IMR-90 (cell line): Measurements from ENCODE around the gene CDK5. TPM values are rescaled to one million over a fixed set of nuclear protein-coding genes. Genes with fewer than 3 reads are reported as not detected.
"Not testable (repeated sequence)": the region's sequence is repeated elsewhere in the genome, so short reads cannot be mapped to it uniquely, and the experiment has no call there.

Experiments
- ATAC-seq: fragments of 200-7000 bp; cut with Tn5 transposase; 2 replicates; pipeline ENCODE4 v1.9.1; 2020; ENCODE audit warnings: low read depth, mild to moderate bottlenecking, moderate library complexity
- BruUV-seq: library from RNA; stranded (reverse); fragments of 400-500 nt; replicated peaks from 2 replicates; lab custom pipeline; 2021; lab: Mats Ljungman, UMichigan
- CTCF ChIA-PET: fragments of 300-600 bp; formaldehyde crosslinking; extraction: SDS; loops from one replicate; lab custom pipeline; 2021; ENCODE audit warnings: antibody characterized with exemption; lab: Yijun Ruan, JAX
- POLR2A ChIA-PET: fragments of 300-600 bp; sonication (Branson Sonifier 250); formaldehyde crosslinking; loops from one replicate; lab custom pipeline; 2022; ENCODE audit warnings: antibody characterized with exemption; ENCODE audit not compliant: unreplicated experiment; lab: Charles Lee
- DNase-seq: peaks from one replicate; pipeline ENCODE4 v3.0.0; 2013
- H2AFZ ChIP-seq: replicated peaks from 2 replicates; pipeline ENCODE3; 2013; ENCODE audit warnings: low read length, mild to moderate bottlenecking; ENCODE audit not compliant: poor library complexity
- H2AK5ac ChIP-seq: 2 replicates; pipeline ENCODE4 v1.6.1; 2013; ENCODE audit warnings: low read depth, low read length, inconsistent platforms
- H2AK9ac ChIP-seq: replicated peaks from 2 replicates; pipeline ENCODE3; 2013; ENCODE audit warnings: mild to moderate bottlenecking, low read depth, low read length, moderate library complexity; ENCODE audit not compliant: poor library complexity
- H2BK120ac ChIP-seq: 2 replicates; pipeline ENCODE4 v1.6.1; 2013; ENCODE audit warnings: low read depth, low read length, inconsistent platforms
- H2BK15ac ChIP-seq: 3 replicates; pipeline ENCODE4 v1.6.1; 2013; ENCODE audit warnings: low read depth, low read length, inconsistent platforms
- H2BK20ac ChIP-seq: 2 replicates; pipeline ENCODE4 v1.6.1; 2013; ENCODE audit warnings: low read depth, mild to moderate bottlenecking, inconsistent platforms, low read length, moderate library complexity
- H2BK5ac ChIP-seq: 2 replicates; pipeline ENCODE4 v1.6.1; 2013; ENCODE audit warnings: mild to moderate bottlenecking, low read depth, low read length, inconsistent platforms; ENCODE audit not compliant: poor library complexity, severe bottlenecking
- H3K14ac ChIP-seq: replicated peaks from 2 replicates; pipeline ENCODE4 v1.6.1; 2013; ENCODE audit warnings: low read depth, low read length, inconsistent platforms
- H3K18ac ChIP-seq: 2 replicates; pipeline ENCODE4 v1.6.1; 2013; ENCODE audit warnings: low read depth, low read length, control low read depth
- H3K23ac ChIP-seq: 2 replicates; pipeline ENCODE4 v1.6.1; 2013; ENCODE audit warnings: low read depth, low read length, inconsistent platforms
- H3K27ac ChIP-seq: 2 replicates; pipeline ENCODE4 v1.5.1; 2013; ENCODE audit warnings: mild to moderate bottlenecking, control low read depth, low read length; ENCODE audit not compliant: insufficient read depth
- H3K27me3 ChIP-seq: 2 replicates; pipeline ENCODE4 v1.6.1; 2013; ENCODE audit warnings: low read length; ENCODE audit not compliant: control insufficient read depth, insufficient read depth
- H3K36me3 ChIP-seq: 2 replicates; pipeline ENCODE4 v1.6.1; 2013; ENCODE audit warnings: low read length, mixed read lengths; ENCODE audit not compliant: control insufficient read depth, insufficient read depth
- H3K4ac ChIP-seq: 2 replicates; pipeline ENCODE4 v1.6.1; 2013; ENCODE audit warnings: low read depth, low read length, inconsistent platforms
- H3K4me1 ChIP-seq: 2 replicates; pipeline ENCODE4 v1.6.1; 2013; ENCODE audit warnings: low read length, mixed read lengths; ENCODE audit not compliant: control insufficient read depth, insufficient read depth
- H3K4me2 ChIP-seq: 2 replicates; pipeline ENCODE4 v1.6.1; 2013; ENCODE audit warnings: low read depth, mild to moderate bottlenecking, control low read depth, low read length, moderate library complexity
- H3K4me3 ChIP-seq: 2 replicates; pipeline ENCODE4 v1.5.1; 2013; ENCODE audit warnings: low read depth, mild to moderate bottlenecking, control low read depth, low read length, moderate library complexity; ENCODE audit not compliant: insufficient read depth
- H3K56ac ChIP-seq: 2 replicates; pipeline ENCODE4 v1.6.1; 2013; ENCODE audit warnings: low read length, inconsistent platforms; ENCODE audit not compliant: insufficient read depth; ENCODE audit errors: extremely low read depth
- H3K79me1 ChIP-seq, 2 experiments: 2 replicates each; pipeline ENCODE4 v1.6.1; 2013; ENCODE audit warnings: low read length in 2 of 2, inconsistent platforms in 1 of 2, low read depth in 1 of 2
- H3K9ac ChIP-seq: 2 replicates; pipeline ENCODE4 v1.6.1; 2013; ENCODE audit warnings: low read depth, low read length, control low read depth
- H3K9me1 ChIP-seq: 2 replicates; pipeline ENCODE4 v1.6.1; 2013; ENCODE audit warnings: low read length, inconsistent platforms; ENCODE audit not compliant: insufficient read depth
- H3K9me3 ChIP-seq: 2 replicates; pipeline ENCODE4 v1.6.1; 2013; ENCODE audit warnings: low read length; ENCODE audit not compliant: control insufficient read depth, insufficient read depth
- H4K20me1 ChIP-seq: 2 replicates; pipeline ENCODE4 v1.6.1; 2013; ENCODE audit warnings: low read length, inconsistent platforms; ENCODE audit not compliant: insufficient read depth
- H4K5ac ChIP-seq: 2 replicates; pipeline ENCODE4 v1.6.1; 2013; ENCODE audit warnings: mild to moderate bottlenecking, low read depth, low read length, control low read depth
- H4K8ac ChIP-seq, 2 experiments: 2 replicates each; pipeline ENCODE4 v1.6.1; 2013; ENCODE audit warnings: low read depth in 2 of 2, low read length in 2 of 2, control low read depth in 1 of 2, inconsistent platforms in 1 of 2
- H4K91ac ChIP-seq: 2 replicates; pipeline ENCODE4 v1.6.1; 2013; ENCODE audit warnings: low read depth, low read length, inconsistent platforms; ENCODE audit not compliant: insufficient read depth
- BHLHE40 ChIP-seq: fragments of 150-350 bp; IDR thresholded peaks from 2 replicates; pipeline ENCODE4 v1.6.1; 2016; ENCODE audit warnings: mild to moderate bottlenecking, low read depth, low read length
- MAZ ChIP-seq: IDR thresholded peaks from 2 replicates; pipeline ENCODE4 v1.6.1; 2012; ENCODE audit warnings: low read depth, mild to moderate bottlenecking, low read length, improper control_type of control experiment, moderate library complexity, borderline replicate concordance
- NFE2L2 ChIP-seq: fragments of 150-350 bp; IDR thresholded peaks from 2 replicates; pipeline ENCODE4 v1.6.1; 2016; ENCODE audit warnings: low read depth, mild to moderate bottlenecking, low read length
- RCOR1 ChIP-seq: IDR thresholded peaks from 2 replicates; pipeline ENCODE4 v1.6.1; 2012; ENCODE audit warnings: mild to moderate bottlenecking, low read length, improper control_type of control experiment; ENCODE audit not compliant: insufficient replicate concordance
- WGBS, 2 experiments: methylation state at CpG; one replicate each; pipeline versions ENCODE4 v1.1.5 to v1.1.7; 2013; ENCODE audit warnings: missing lambda C conversion rate in 2 of 2; ENCODE audit not compliant: insufficient read length in 1 of 2; ENCODE audit errors: extremely low coverage in 2 of 2; 5-methylcytosine and 5-hydroxymethylcytosine counted together
- dilution Hi-C: fragments of 300-500 bp; cut with HindIII; formaldehyde crosslinking; loops from one replicate; pipeline ENCODE4 v1.14.3; 2018; ENCODE audit warnings: low sequenced_read_pairs; ENCODE audit not compliant: unreplicated experiment
- in situ Hi-C: fragments of 300-500 bp; cut with MboI; formaldehyde crosslinking; loops from 3 replicates; pipeline ENCODE4 v1.14.3; 2019; ENCODE audit warnings: low sequenced_read_pairs, inconsistent platforms, mixed read lengths
- intact Hi-C: fragments of 100-400 bp; cut with micrococcal nuclease; formaldehyde crosslinking; loops from 2 replicates; pipeline ENCODE4 v1.10.0; 2022
- polyA plus RNA-seq, 3 experiments: library from polyadenylated mRNA; depleted of rRNA; stranded (reverse); fragments of >200 nt; gene quantifications; 2 replicates each; pipeline ENCODE4 v1.2.3, GENCODE V29; 2012; ENCODE audit warnings: low replicate concordance in 1 of 3
- total RNA-seq: library from RNA; depleted of rRNA; stranded (reverse); fragments of >200 nt; gene quantifications from 2 replicates; pipeline ENCODE4 v1.2.3, GENCODE V29; 2012

Gene CDK5
- total and polyA plus RNA-seq, 2 of the 4 experiments (the other 2 are of a cell fraction) = 22.4 to 34.8 TPM

GRCh38 chr7:151028131-151028947, 29.4 kb downstream of the CDK5 start, which contains the start of gene ABCB8 (continued):
- TF ChIP-seq MAZ (peak; percentile 86; the same call in 1 of the 2 replicates), RCOR1 (no peak), NFE2L2 (no peak)

GRCh38 chr7:151027728-151028130, 30.0 kb downstream of the CDK5 start:
- H3K36me3 ChIP-seq, DNase-seq, POLR2A ChIA-PET, H2BK15ac ChIP-seq, H2BK5ac ChIP-seq, H4K20me1 ChIP-seq, H2BK20ac ChIP-seq, H3K27ac ChIP-seq, H3K9me1 ChIP-seq, dilution Hi-C loops, H3K4me1 ChIP-seq, H3K56ac ChIP-seq, H3K14ac ChIP-seq, H3K9me3 ChIP-seq, in situ Hi-C loops, BruUV-seq, H3K18ac ChIP-seq, H3K23ac ChIP-seq, ATAC-seq: not testable (repeated sequence)
- peak overlapping the region; percentile 55; the same call in 1 of the 2 replicates for H4K91ac ChIP-seq
- H4K5ac ChIP-seq = peak overlapping the region; percentile 18
- H2AK5ac ChIP-seq = 0 out of 2 replicates have a peak overlapping the region, but pooled peaks have one; percentile 23
- peak overlapping the region; percentile 73 for H2AK9ac ChIP-seq
- CTCF ChIA-PET = interaction anchor here (0.9 to 1.2 kb wide), 5 partner anchors 9 to 85 kb away, joined by 3 to 8 read pairs (median 4); no protein-coding TSS in a partner anchor
- intact Hi-C loops = loop anchor here (1.0 to 2.0 kb wide), 2 partner anchors 59 to 84 kb away; partner anchors contain the start of gene AGAP3
- WGBS, 2 experiments = 34% methylated on average over 7 of the region's 16 CpGs; no CpG with 5 or more reads in 1 of the 2 experiments
- H3K79me1 ChIP-seq = peaks cover 10 to 18% of the 10 kb centered on the region in 2 experiments; a peak in 3 of 4 replicates
- H3K27me3 ChIP-seq = peaks cover 10% of the 10 kb centered on the region
- peak overlapping the region; percentile 30; the same call in 1 of the 2 replicates for H2BK120ac ChIP-seq
- H3K4me3 ChIP-seq = peak overlapping the region; percentile 43
- peak overlapping the region; percentile 91 for H2AFZ ChIP-seq
- peak overlapping the region; percentile 63 for H3K4ac ChIP-seq
- peak overlapping the region; percentile 5; the same call in 1 of the 2 replicates for H3K9ac ChIP-seq
- 0 out of 2 replicates have a peak, but pooled peaks have one; percentile 26 for TF ChIP-seq BHLHE40
- peak overlapping the region; percentile 64 for H3K4me2 ChIP-seq
- H4K8ac ChIP-seq = peak overlapping the region; percentile 87 to 88
